T-helper 9 cell (primary cell): ENCODE results near the gene LATS2.

Experiments used
- DNase-seq: peaks from one replicate; pipeline ENCODE4 v3.0.0-alpha.2; 2020

LATS2 gene

GRCh38 chr13:21046203-21046602, 15.2 kb downstream of the LATS2 start:
- no peak for DNase-seq

GRCh38 chr13:21045100-21045499, 16.3 kb downstream of the LATS2 start:
- no peak for DNase-seq

DNA sequence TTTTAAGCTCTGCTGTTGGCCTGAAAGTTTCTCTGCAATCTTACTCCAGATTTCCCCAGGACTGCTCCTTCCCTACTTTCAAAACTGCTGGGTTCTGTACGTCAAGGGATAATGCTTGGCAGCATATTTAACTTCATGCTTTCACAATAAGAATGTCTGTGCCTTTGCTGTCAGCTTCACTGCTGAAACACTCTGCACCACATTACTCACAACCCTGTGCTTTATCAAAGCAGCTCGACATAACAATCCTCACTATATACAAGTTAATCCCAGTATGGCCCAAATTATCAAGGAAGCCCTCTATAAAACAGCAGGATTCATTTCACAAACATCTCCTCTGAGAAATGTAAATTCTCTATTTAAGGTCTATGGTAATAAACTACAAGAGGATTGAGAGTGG, 17.5 kb downstream of the LATS2 start:
- DNase-seq: no peak

DNA sequence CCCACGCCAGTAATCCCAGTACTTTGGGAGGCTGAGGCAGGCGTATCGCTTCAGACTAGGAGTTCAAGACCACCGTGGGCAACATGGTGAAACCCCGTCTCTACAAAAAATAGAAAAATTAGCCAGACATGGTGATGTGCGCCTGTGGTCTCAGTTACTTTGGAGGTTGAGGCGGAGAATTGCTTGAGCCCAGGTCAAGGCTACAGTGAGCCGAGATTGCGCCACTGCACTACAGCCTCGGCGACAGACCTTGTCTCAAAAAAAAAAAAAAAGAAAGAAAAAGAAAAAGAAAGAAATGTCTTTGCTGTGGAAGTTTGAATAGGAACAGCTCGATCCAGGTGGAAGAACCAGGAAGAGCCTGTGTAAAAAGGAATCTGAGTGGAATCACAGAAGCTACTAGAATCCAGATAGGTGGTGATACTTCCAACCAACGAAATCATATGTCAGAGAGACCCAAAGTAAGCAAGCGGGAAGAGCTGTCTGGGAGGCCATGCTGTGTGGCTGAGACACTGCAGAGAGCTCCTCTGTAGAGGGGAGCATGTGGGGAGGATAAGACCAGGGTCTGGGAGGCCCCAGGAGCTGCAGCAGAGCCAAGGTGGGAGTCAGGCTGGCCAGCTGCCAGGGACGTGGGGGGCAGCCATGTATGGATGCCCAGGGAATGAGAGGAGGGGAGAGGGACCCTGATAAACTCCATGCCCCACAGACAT, 21.1 kb downstream of the LATS2 start:
- DNase-seq: no peak

- no peak for DNase-seq
Measured at GRCh38 chr13:21039097-21039800, 22.1 kb downstream of the LATS2 start.

DNA sequence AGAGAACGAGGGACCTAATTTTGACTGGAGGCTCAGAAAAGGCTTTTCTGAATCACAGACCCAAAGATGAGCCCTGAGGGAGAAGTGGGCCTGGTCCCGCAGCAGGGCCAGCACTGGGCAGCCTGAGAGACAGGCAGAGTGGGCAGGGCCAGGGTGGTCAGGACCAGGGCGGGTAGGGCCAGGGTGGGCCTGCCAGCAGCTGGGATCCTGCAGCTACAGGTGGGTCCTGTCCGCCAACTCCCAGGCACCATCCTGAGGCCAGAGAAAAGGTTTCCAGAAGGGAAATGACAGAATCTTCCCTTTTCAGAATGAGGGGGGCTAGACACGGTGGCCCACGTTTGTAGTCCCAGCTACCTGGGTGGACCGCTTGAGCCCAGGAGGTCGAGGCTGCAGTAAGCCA, 23.7 kb downstream of the LATS2 start:
- DNase-seq: no peak

- DNase-seq: no peak
Measured at GRCh38 chr13:21035498-21035897, 25.9 kb downstream of the LATS2 start.

GRCh38 chr13:21034603-21035191, 26.7 kb downstream of the LATS2 start:
- DNase-seq: no peak

DNA sequence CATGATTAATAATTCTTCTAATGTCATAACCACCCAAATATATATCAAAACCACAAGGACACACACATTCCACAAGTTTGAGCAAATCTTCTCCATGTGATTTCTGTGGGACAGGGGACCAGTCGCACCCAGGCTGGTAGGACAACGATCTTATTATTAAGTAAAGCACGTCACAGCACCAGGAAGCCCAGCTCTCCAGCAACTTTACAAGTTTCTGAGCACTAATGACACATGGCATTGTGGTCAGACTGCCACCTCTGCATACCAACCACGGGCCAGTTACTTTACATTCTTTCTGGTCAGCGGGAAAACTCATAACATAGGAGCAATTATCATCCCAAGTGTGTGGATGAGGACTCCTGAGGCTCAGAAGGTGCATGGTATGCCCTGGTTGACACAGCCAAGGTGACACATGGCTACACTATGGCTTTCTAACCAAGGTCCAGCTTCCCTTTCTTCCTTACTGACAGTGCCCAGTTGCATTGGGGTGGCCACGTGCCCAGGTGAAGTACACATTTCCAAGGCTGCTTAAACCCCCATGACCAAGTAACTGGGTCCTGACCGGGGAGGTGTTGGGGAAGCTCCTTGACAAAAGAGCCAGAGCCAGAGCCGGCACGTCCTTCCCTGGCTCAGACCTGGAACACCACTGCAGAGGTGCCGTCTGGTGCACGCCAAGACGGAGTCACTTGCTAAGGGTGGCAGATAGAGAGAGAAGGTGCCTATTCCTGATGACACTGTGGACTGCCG, 27.4 kb downstream of the LATS2 start:
- no peak for DNase-seq

GRCh38 chr13:21033212-21033840, 28.1 kb downstream of the LATS2 start:
- DNase-seq: no peak

GRCh38 chr13:21032656-21033055, 28.7 kb downstream of the LATS2 start:
- no peak for DNase-seq

GRCh38 chr13:21031594-21032275, 29.7 kb downstream of the LATS2 start:
- DNase-seq: no peak

GRCh38 chr13:21025539-21025938, 35.8 kb downstream of the LATS2 start:
- no peak for DNase-seq

GRCh38 chr13:21022056-21022979, 39.1 kb downstream of the LATS2 start:
- DNase-seq: no peak

DNA sequence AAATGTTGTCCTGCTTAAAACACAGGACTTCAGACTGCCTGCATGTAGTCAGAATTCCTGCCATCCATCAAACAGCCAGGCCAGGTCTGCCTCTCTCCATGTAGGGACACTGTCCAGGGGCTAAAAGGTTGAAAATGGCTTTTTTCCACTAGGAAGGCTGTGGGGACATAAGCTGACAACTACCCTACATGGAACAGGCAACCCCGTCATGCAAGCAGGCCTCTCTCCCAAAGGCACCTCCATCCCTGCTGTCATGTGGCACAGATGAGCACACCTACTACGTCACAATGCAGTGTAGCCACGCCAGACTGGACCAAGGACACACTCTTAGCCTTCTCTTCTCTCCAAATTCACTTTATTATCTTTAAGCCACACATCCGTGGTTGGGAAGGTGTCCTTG, 40.8 kb downstream of the LATS2 start:
- no peak for DNase-seq

GRCh38 chr13:21020176-21020575, 41.2 kb downstream of the LATS2 start:
- no peak for DNase-seq

GRCh38 chr13:21018220-21018619, 43.2 kb downstream of the LATS2 start:
- no peak for DNase-seq

DNA sequence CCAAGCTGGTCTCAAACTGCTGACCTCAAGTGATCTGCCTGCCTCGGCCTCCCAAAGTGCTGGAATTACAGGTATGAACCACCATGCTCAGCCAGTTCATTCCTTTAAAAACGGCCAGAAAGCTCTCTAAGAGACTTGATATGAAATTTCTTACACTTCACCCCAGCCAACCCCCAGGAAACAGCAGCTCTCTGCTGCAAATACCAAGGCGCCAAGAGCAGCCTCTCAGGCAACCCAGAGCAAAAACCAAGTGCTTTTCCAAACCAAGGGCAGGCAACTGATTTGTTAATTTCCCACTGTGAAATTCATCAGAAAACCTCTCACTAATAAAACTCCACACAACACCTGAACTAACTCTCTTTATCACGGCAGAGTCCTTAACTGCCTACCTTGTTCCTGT, 44.9 kb downstream of the LATS2 start:
- DNase-seq: no peak

GRCh38 chr13:21015284-21015683, 46.1 kb downstream of the LATS2 start:
- DNase-seq: no peak

DNA sequence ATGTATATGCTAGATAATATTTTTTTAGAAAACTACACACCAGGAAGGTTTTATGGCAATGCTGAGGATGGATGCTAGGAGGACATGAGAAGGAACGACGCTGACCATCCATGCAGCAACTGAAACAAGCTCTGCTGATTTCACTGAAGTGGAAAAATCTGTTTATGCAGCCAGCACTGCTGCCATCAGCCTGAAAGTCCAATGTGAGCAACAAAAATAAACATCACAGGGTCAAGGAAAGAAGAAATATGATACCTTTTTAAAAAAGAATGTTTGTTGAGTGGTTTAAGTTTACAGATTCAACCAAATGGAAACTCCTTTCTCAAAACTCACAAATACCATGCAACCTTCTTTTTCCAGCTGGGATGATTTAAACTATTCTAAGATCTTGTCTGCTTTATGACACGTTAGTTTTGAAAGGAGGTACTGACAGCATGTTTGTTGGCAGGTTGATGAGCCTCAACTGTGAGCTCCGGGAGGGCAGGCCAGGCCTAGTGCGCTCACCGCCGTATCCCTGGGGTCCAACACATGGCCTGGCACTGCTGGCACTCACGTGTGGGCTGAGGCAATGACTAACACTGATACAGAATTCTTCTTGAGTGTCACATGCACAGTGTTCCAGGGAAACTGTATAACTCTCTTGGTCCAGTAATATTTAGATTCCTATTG, 46.8 kb downstream of the LATS2 start:
- no peak for DNase-seq

DNA sequence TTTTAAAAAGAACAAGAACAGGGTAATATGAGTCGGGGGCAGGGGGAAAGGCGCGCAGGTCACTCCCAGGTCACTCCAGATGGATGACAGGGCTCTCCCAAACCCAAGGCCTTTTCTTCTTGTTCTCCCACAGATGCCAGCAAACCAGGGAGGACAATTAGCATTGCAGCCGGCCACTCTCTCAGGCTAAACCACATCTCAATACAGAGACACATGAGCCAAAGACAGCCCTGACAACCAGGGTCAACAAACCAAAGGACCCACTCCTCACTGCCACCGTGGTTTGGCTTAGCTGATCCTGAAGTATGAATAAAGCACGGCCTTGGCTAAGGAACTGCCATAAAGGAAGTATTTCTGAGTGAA, 47.3 kb downstream of the LATS2 start:
- DNase-seq: no peak
